DOHH2 (cell line): ENCODE measurements around the gene REV1.
"Not testable (repeated sequence)": the region's sequence is repeated elsewhere in the genome, so short reads cannot be mapped to it uniquely, and the experiment has no call there.

Experiments
- H3F3A ChIP-seq: fragments of 200-600 bp; sonication (generic), shearing (Covaris generic); 2 replicates; pipeline ENCODE4 v1.6.0; 2016; ENCODE audit warnings: antibody characterized with exemption, mild to moderate bottlenecking; ENCODE audit not compliant: control insufficient read depth, insufficient read depth
- H3K27ac ChIP-seq: fragments of 200-600 bp; sonication (generic); 2 replicates; pipeline ENCODE4 v1.5.1; 2014; ENCODE audit warnings: low read depth, mild to moderate bottlenecking, low read length, moderate library complexity
- H3K27me3 ChIP-seq: fragments of 200-600 bp; sonication (generic); 2 replicates; pipeline ENCODE4 v1.6.1; 2014; ENCODE audit warnings: mild to moderate bottlenecking, low read length, mixed read lengths; ENCODE audit not compliant: control insufficient read depth
- H3K36me3 ChIP-seq: fragments of 200-600 bp; sonication (generic); 2 replicates; pipeline ENCODE4 v1.6.1; 2014; ENCODE audit warnings: mild to moderate bottlenecking, low read length, moderate library complexity, mixed read lengths; ENCODE audit not compliant: control insufficient read depth
- H3K4me1 ChIP-seq: fragments of 200-600 bp; sonication (generic); 2 replicates; pipeline ENCODE4 v1.6.1; 2014; ENCODE audit warnings: mild to moderate bottlenecking, low read length, mixed read lengths; ENCODE audit not compliant: control insufficient read depth
- H3K4me2 ChIP-seq: fragments of 200-600 bp; sonication (generic); 2 replicates; pipeline ENCODE4 v1.6.0; 2014; ENCODE audit warnings: mild to moderate bottlenecking, low read length, moderate library complexity
- H3K4me3 ChIP-seq: fragments of 200-600 bp; sonication (generic); 2 replicates; pipeline ENCODE4 v1.5.1; 2014; ENCODE audit warnings: mild to moderate bottlenecking, low read length, mixed read lengths
- H3K79me2 ChIP-seq: fragments of 200-600 bp; sonication (generic); 2 replicates; pipeline ENCODE4 v1.6.1; 2014; ENCODE audit warnings: mild to moderate bottlenecking, low read length, mixed read lengths; ENCODE audit not compliant: control insufficient read depth
- H3K9me2 ChIP-seq: fragments of 200-600 bp; sonication (generic); replicated peaks from 2 replicates; pipeline ENCODE4 v1.6.1; 2014; ENCODE audit warnings: mild to moderate bottlenecking, low read length, mixed read lengths; ENCODE audit not compliant: control insufficient read depth
- H3K9me3 ChIP-seq: fragments of 200-600 bp; sonication (generic); 2 replicates; pipeline ENCODE4 v1.6.1; 2014; ENCODE audit warnings: antibody characterized with exemption, low read length, mixed read lengths; ENCODE audit not compliant: control insufficient read depth, insufficient read depth
- H4K20me1 ChIP-seq: fragments of 200-600 bp; sonication (generic); 2 replicates; pipeline ENCODE4 v1.6.0; 2014; ENCODE audit warnings: low read depth, mild to moderate bottlenecking, antibody characterized with exemption, low read length, moderate library complexity; ENCODE audit not compliant: control insufficient read depth, insufficient read depth
- EZH2phosphoT487 ChIP-seq: fragments of 200-600 bp; sonication (generic); IDR thresholded peaks from 2 replicates; pipeline ENCODE4 v1.6.1; 2017; ENCODE audit warnings: borderline replicate concordance, mild to moderate bottlenecking, antibody characterized with exemption, low read length, moderate library complexity, mixed read lengths
- TF ChIP-seq, protein P1 (sequence below): fragments of 200-600 bp; sonication (generic); IDR thresholded peaks from one replicate; pipeline ENCODE4 v1.5.1; 2014; ENCODE audit warnings: antibody characterized with exemption, mild to moderate bottlenecking, low read depth, low read length; ENCODE audit not compliant: poor library complexity, severe bottlenecking

The REV1 gene

DNA sequence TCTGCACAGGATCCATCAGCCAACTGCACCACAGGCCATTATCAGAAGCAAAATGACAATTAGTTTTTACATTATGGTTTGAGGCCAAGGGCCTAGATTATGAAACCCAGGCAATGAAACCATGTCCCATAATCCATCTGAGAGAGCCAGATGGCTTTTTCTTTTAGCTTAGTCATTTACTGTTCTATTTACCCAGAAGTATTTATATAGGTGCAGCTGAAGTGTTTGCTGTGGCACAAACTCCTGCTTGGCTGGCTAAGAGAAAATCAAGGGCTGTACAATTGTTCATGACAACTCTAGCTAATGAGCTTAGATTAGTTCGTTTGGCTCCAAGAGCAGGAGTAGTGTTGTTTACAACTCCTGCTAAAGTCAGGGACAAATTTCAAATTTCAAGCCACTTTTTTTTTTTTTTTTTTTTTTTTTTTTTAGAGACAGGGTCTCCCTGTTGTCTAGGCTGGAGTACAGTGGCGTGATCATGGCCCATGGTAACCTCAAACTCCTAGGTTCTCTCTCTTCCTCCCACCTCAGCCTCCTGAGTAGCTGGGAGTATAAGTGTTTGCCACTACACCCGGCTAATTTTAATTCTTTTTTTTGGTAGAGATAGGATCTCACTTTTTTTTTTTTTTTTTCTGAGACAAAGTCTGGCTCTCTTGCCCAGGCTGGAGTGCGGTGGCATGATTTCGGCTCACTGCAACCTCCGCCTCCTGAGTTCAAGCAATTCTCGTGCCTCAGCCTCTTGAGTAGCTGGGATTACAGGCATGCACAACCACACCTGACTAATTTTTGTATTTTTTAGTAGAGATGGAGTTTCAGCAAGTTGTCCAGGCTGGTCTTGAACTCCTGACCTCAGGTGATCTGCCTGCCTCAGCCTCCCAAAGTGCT, 18.4 kb upstream of the REV1 start:
- Histone ChIP-seq H3K36me3 (no peaks in the 10 kb centered on the region), H3K79me2 (no peaks in the 10 kb centered on the region), H3K4me3 (no peak overlapping the region), H3F3A (no peaks in the 10 kb centered on the region), H3K27me3 (no peaks in the 10 kb centered on the region), H3K4me1 (peaks cover 15% of the 10 kb centered on the region), H3K27ac (no peak overlapping the region), H3K9me3 (no peaks in the 10 kb centered on the region), H4K20me1 (no peaks in the 10 kb centered on the region), H3K4me2 (no peak overlapping the region), H3K9me2 (no peaks in the 10 kb centered on the region)
- TF ChIP-seq EZH2phosphoT487 = no peak
- TF ChIP-seq, protein P1, sequence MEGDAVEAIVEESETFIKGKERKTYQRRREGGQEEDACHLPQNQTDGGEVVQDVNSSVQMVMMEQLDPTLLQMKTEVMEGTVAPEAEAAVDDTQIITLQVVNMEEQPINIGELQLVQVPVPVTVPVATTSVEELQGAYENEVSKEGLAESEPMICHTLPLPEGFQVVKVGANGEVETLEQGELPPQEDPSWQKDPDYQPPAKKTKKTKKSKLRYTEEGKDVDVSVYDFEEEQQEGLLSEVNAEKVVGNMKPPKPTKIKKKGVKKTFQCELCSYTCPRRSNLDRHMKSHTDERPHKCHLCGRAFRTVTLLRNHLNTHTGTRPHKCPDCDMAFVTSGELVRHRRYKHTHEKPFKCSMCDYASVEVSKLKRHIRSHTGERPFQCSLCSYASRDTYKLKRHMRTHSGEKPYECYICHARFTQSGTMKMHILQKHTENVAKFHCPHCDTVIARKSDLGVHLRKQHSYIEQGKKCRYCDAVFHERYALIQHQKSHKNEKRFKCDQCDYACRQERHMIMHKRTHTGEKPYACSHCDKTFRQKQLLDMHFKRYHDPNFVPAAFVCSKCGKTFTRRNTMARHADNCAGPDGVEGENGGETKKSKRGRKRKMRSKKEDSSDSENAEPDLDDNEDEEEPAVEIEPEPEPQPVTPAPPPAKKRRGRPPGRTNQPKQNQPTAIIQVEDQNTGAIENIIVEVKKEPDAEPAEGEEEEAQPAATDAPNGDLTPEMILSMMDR = no peak

DNA sequence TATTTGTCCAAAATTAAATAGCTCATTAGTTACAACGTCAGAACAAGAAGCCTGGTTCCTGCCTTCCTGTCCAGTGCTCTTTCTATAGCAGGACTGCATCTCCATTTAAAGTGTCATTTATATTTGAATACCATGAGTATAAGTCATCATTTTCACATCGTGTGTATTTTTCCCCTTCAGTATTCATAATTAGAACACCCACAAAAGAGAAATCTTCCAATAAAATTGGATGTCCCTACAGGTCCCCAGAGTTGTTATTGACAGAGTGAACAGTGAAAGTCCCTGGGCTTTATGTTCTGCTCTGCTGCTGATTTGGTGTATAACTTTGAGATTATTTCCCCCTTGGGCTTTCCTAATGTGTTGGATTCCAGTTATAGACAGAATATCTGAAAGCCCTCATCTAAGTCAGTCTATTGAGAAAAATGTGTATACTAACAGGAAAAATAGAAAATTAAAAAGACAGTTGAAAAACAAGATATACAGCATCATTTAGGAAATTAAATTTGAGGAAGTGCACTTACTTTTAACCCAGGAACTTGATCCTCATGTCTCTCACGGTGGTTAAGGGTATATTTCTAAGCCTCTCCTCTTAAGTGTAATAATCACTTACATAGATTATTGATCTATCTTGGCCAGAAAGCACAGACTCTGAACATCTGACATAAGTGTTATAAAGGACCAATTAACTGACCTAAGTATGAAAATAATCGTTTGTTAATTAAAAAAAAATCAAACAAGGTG, 15.2 kb upstream of the REV1 start:
- no peak overlapping the region for H3K27ac ChIP-seq
- H3K79me2 ChIP-seq = no peaks in the 10 kb centered on the region
- TF ChIP-seq EZH2phosphoT487 = no peak
- TF ChIP-seq, protein P1 = no peak
- H3K36me3 ChIP-seq = no peaks in the 10 kb centered on the region
- no peaks in the 10 kb centered on the region for H3K9me3 ChIP-seq
- H4K20me1 ChIP-seq = no peaks in the 10 kb centered on the region
- H3K9me2 ChIP-seq = no peaks in the 10 kb centered on the region
- no peaks in the 10 kb centered on the region; the same call in 1 of the 2 replicates for H3K27me3 ChIP-seq
- H3F3A ChIP-seq = no peaks in the 10 kb centered on the region
- H3K4me2 ChIP-seq = peak overlapping the region; percentile 52
- H3K4me1 ChIP-seq = peaks cover 15% of the 10 kb centered on the region
- H3K4me3 ChIP-seq = peak overlapping the region; percentile 32

DNA sequence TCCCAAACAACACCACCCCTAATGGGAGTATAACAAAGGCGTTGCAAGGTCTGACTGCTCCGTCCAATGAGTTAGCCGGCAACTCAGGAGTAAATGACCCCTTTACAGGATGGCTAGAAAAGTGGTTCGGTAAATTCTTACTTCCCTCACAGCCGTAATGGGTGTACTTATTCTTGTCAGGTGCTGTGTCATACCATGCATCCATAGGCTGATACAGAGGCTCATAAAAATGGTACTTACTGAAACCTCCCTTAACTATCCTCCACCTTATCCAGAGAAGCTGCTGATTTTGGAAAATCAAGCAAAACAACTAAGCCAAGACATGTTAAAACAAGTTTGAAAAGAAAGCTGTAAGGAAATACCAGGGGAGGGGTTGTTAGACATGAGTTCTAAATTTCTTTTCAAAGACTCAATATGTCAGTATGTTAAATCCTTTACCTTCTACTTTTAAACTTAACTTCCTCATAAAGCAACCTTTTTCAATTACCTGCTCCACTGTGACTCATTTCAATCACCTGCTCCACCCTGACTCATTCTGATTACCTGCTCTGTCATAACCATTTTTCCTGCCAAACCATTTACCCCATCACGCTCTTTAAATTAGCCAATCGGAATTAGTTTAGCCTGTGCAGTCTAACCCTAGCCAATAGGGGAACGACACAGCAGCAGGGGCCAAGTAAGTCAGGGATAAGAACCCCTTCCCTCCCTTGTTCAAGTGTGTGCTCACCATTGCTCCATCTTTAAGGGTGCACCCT, 14.0 kb upstream of the REV1 start:
- not testable (repeated sequence) for H3K9me2 ChIP-seq, H3K79me2 ChIP-seq, H3F3A ChIP-seq, H4K20me1 ChIP-seq, H3K27ac ChIP-seq, H3K9me3 ChIP-seq, H3K4me2 ChIP-seq, H3K36me3 ChIP-seq, H3K4me3 ChIP-seq
- peaks cover 15% of the 10 kb centered on the region for H3K4me1 ChIP-seq
- H3K27me3 ChIP-seq = peaks cover 11% of the 10 kb centered on the region
